Sigmoid colon (tissue), 4 donors: ENCODE results near the gene DAB2IP.

Experiments
- CTCF ChIP-seq, 4 experiments: fragments of 450-650 bp in 3 of 4; fragments of 200-600 bp in 1 of 4; IDR thresholded peaks; one replicate each; pipeline ENCODE4 v1.5.1; 2016 to 2019; ENCODE audit warnings: antibody characterized with exemption in 4 of 4, mild to moderate bottlenecking in 3 of 4, moderate library complexity in 2 of 4
- EP300 ChIP-seq, 4 donors: sonication (generic); formaldehyde crosslinking; IDR thresholded peaks; one replicate each; pipeline ENCODE4 v1.6.1; 2017; ENCODE audit warnings: antibody characterized with exemption in 4 of 4
- POLR2A ChIP-seq, 2 donors: fragments of 450-650 bp; IDR thresholded peaks; one replicate each; pipeline ENCODE4 v1.6.1; 2016; ENCODE audit warnings: antibody characterized with exemption in 2 of 2, mild to moderate bottlenecking in 2 of 2, moderate library complexity in 2 of 2
- POLR2AphosphoS5 ChIP-seq, 4 donors: sonication (generic); formaldehyde crosslinking; IDR thresholded peaks; one replicate each; pipeline ENCODE4 v1.6.1; 2017; ENCODE audit warnings: antibody characterized with exemption in 4 of 4

- no peak for TF ChIP-seq CTCF (IDR thresholded peaks at IDR 0.05)
- no peak for TF ChIP-seq POLR2A (IDR thresholded peaks at IDR 0.05)
- TF ChIP-seq POLR2AphosphoS5 (IDR thresholded peaks at IDR 0.05) = no peak
- TF ChIP-seq EP300 (IDR thresholded peaks at IDR 0.05) = no peak
Observed at GRCh38 chr9:121800376-121800775, 148.9 kb downstream of the DAB2IP start.
